ENCODE measurements around the gene STAT2. TPM values are rescaled to one million over a fixed set of nuclear protein-coding genes. Genes with fewer than 3 reads are reported as not detected.

Gene STAT2
- total and polyA plus RNA-seq, 2 of the 13 experiments (the other 11 are each of a cell fraction or from before 2014, with no cell fraction given), result 43.5 to 84.6 TPM

DNA sequence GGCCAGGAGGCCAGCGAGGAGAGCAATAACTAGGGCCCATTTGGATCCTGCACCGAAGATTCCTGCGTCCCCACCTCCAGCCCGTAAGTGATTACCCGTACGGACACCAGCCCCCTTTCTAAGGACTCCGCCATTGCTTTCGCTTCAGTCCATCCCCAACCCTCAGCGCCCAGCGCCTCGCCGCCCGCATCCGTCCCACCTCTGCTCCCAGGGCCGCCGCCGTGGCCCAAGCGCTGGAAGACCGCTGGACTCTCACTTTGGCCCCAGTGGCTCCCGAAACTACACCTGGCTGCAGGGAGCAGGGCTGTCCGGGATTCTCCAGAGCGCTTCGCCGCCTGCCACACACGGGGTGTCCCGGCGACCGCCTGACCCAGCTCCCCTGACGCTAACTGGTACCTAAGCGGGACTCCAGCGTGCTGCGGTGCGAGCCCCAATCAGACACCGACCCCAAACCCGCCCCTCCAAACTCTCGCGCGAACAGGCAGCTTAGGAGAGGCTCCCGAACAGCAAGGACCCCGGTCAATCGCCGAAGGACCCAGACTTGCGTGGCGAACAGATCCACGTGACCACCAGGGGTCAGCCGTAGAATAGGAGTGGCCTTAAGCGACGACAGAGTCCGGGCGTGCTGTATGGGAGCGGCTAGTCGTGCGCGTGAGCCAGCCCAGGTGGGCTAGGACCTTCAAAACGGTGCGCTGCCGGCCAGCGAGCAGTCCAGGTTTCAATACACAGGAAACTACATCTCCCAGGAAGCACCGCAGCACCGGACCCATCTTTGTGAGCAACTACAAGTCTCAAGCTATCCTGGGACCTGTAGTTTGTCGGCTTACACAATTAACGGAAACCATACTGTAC, 44.1 kb downstream of the STAT2 start, which contains the start of gene CNPY2 (continued):
- TF ChIP-seq ZFX (CRISPR knock-in tag; IDR thresholded peaks at IDR 0.05; ENCODE audit: low read depth) (peak; percentile 78), YEATS4 (CRISPR knock-in tag; IDR thresholded peaks at IDR 0.05; ENCODE audit: borderline replicate concordance) (peak; percentile 84), ZNF296 (CRISPR knock-in tag; conservative IDR thresholded peaks at IDR 0.05) (no peak), ELF4 (CRISPR knock-in tag; IDR thresholded peaks at IDR 0.05; ENCODE audit: borderline replicate concordance) (no peak), ERF (CRISPR knock-in tag; IDR thresholded peaks at IDR 0.05) (peak; percentile 56), ZNF607 (CRISPR knock-in tag; IDR thresholded peaks at IDR 0.05; ENCODE audit: borderline replicate concordance) (peak; percentile 83), ZNF629 (CRISPR knock-in tag; conservative IDR thresholded peaks at IDR 0.05) (no peak), RAD21 (CRISPR knock-in tag; IDR thresholded peaks at IDR 0.05) (peak; percentile 74), CAMTA2 (CRISPR knock-in tag; IDR thresholded peaks at IDR 0.05; ENCODE audit: borderline replicate concordance) (peak; percentile 60; the same call in 1 of the 2 replicates), SMYD3 (CRISPR knock-in tag; IDR thresholded peaks at IDR 0.05) (no peak; the same call in 1 of the 2 replicates), MIER3 (CRISPR knock-in tag; IDR thresholded peaks at IDR 0.05; ENCODE audit: borderline replicate concordance) (no peak), ZNF883 (CRISPR knock-in tag; IDR thresholded peaks at IDR 0.05; ENCODE audit: not compliant biosample characterization) (peak; percentile 23), EZH2 (conservative IDR thresholded peaks at IDR 0.05; ENCODE audit: low read depth, low read length) (no peak), CBX1 (IDR thresholded peaks at IDR 0.05; ENCODE audit: low read depth) (no peak), HHEX (CRISPR knock-in tag; IDR thresholded peaks at IDR 0.05) (no peak), POLR2AphosphoS5 (IDR thresholded peaks at IDR 0.05; ENCODE audit: low read depth, low read length) (peak; percentile 79), ZNF274 (CRISPR knock-in tag; IDR thresholded peaks at IDR 0.05) (peak; percentile 91)
- TF ChIP-seq, protein P1, sequence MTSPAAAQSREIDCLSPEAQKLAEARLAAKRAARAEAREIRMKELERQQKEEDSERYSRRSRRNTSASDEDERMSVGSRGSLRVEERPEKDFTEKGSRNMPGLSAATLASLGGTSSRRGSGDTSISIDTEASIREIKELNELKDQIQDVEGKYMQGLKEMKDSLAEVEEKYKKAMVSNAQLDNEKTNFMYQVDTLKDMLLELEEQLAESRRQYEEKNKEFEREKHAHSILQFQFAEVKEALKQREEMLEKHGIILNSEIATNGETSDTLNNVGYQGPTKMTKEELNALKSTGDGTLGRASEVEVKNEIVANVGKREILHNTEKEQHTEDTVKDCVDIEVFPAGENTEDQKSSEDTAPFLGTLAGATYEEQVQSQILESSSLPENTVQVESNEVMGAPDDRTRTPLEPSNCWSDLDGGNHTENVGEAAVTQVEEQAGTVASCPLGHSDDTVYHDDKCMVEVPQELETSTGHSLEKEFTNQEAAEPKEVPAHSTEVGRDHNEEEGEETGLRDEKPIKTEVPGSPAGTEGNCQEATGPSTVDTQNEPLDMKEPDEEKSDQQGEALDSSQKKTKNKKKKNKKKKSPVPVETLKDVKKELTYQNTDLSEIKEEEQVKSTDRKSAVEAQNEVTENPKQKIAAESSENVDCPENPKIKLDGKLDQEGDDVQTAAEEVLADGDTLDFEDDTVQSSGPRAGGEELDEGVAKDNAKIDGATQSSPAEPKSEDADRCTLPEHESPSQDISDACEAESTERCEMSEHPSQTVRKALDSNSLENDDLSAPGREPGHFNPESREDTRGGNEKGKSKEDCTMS (CRISPR knock-in tag; conservative IDR thresholded peaks at IDR 0.05), result no peak
- TF ChIP-seq, protein P2, sequence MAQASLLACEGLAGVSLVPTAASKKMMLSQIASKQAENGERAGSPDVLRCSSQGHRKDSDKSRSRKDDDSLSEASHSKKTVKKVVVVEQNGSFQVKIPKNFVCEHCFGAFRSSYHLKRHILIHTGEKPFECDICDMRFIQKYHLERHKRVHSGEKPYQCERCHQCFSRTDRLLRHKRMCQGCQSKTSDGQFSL (CRISPR knock-in tag; IDR thresholded peaks at IDR 0.05), result peak; percentile 47; the same call in 1 of the 2 replicates
- TF ChIP-seq, protein P3, sequence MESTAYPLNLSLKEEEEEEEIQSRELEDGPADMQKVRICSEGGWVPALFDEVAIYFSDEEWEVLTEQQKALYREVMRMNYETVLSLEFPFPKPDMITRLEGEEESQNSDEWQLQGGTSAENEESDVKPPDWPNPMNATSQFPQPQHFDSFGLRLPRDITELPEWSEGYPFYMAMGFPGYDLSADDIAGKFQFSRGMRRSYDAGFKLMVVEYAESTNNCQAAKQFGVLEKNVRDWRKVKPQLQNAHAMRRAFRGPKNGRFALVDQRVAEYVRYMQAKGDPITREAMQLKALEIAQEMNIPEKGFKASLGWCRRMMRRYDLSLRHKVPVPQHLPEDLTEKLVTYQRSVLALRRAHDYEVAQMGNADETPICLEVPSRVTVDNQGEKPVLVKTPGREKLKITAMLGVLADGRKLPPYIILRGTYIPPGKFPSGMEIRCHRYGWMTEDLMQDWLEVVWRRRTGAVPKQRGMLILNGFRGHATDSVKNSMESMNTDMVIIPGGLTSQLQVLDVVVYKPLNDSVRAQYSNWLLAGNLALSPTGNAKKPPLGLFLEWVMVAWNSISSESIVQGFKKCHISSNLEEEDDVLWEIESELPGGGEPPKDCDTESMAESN (CRISPR knock-in tag; conservative IDR thresholded peaks at IDR 0.05), result peak; percentile 97
- TF ChIP-seq, protein P4, sequence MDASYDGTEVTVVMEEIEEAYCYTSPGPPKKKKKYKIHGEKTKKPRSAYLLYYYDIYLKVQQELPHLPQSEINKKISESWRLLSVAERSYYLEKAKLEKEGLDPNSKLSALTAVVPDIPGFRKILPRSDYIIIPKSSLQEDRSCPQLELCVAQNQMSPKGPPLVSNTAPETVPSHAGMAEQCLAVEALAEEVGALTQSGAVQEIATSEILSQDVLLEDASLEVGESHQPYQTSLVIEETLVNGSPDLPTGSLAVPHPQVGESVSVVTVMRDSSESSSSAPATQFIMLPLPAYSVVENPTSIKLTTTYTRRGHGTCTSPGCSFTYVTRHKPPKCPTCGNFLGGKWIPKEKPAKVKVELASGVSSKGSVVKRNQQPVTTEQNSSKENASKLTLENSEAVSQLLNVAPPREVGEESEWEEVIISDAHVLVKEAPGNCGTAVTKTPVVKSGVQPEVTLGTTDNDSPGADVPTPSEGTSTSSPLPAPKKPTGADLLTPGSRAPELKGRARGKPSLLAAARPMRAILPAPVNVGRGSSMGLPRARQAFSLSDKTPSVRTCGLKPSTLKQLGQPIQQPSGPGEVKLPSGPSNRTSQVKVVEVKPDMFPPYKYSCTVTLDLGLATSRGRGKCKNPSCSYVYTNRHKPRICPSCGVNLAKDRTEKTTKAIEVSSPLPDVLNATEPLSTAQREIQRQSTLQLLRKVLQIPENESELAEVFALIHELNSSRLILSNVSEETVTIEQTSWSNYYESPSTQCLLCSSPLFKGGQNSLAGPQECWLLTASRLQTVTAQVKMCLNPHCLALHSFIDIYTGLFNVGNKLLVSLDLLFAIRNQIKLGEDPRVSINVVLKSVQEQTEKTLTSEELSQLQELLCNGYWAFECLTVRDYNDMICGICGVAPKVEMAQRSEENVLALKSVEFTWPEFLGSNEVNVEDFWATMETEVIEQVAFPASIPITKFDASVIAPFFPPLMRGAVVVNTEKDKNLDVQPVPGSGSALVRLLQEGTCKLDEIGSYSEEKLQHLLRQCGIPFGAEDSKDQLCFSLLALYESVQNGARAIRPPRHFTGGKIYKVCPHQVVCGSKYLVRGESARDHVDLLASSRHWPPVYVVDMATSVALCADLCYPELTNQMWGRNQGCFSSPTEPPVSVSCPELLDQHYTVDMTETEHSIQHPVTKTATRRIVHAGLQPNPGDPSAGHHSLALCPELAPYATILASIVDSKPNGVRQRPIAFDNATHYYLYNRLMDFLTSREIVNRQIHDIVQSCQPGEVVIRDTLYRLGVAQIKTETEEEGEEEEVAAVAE (CRISPR knock-in tag; IDR thresholded peaks at IDR 0.05; ENCODE audit: borderline replicate concordance), result no peak
